Measurements from ENCODE around the gene KIF5C.

- TF ChIP-seq EP300 (IDR thresholded peaks at IDR 0.05; ENCODE audit: low read depth) (no peak), POLR2A (IDR thresholded peaks at IDR 0.05) (no peak), CTCF (IDR thresholded peaks at IDR 0.05) (no peak)
Measured at GRCh38 chr2:148966438-148966758, 91.4 kb downstream of the KIF5C start.
